GM19328 (cell line): ENCODE results near the gene ZFR.
A peak's percentile ranks its signal among the peaks of the same experiment; 100 is the strongest.
"Not testable (repeated sequence)": the region's sequence is repeated elsewhere in the genome, so short reads cannot be mapped to it uniquely, and the experiment has no call there.

ENCODE experiments used
- ATAC-seq: cut with Tn5 transposase; IDR thresholded peaks from one replicate; pipeline ENCODE4 v1.9.1; 2021; ENCODE audit warnings: mild to moderate bottlenecking, moderate library complexity; ENCODE audit not compliant: unreplicated experiment

Gene ZFR

DNA sequence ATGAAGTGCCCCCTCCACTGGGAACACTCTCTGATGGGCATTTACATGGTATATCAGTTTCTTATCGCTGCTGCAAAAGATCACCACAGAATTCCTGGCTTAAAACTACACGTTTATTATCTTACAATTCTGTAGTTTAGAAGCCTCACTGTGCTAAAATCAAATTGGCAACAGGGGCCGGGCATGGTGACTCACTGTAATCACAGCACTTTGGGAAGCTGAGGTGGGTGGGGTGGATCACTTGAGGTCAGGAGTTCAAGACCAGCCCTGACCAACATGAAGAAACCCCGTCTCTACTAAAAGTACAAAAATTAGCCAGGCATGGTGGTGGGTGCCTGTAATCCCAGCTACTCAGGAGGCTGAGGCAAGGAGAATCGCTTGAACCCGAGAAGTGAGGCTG is 7.8 kb upstream of the ZFR start:
- ATAC-seq = not testable (repeated sequence)

DNA sequence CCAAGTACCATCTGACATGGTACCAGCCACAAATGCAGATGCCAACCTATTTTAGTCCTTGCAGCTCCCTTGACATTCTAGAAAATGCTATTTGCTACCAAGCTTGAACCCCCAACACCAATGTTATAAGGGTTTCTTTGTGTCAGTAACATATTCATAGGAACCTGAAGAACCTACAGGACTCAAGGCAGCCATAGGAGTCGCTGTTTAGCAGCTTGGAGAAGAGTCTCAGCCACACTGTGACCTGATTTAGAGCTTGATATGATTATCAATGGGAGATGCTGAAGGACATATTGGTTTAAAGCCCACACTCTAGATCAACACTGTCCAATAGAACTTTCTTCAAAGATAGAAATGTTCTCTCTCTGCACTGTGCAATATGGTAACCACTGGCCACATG is 6.4 kb upstream of the ZFR start:
- ATAC-seq = no peak

- ATAC-seq = no peak
Measured at GRCh38 chr5:32449262-32449661, 4.7 kb upstream of the ZFR start.

GRCh38 chr5:32446630-32447029 is 2.1 kb upstream of the ZFR start:
- no peak for ATAC-seq

- no peak for ATAC-seq
Measured at GRCh38 chr5:32445831-32446614, 1.5 kb upstream of the ZFR start.

- ATAC-seq = no peak
Measured at GRCh38 chr5:32445287-32445758, 783 bp upstream of the ZFR start.

GRCh38 chr5:32443541-32444430 is 754 bp downstream of the ZFR start:
- peak; percentile 46 for ATAC-seq

- no peak for ATAC-seq
Measured at GRCh38 chr5:32443145-32443540, 1.4 kb downstream of the ZFR start.

DNA sequence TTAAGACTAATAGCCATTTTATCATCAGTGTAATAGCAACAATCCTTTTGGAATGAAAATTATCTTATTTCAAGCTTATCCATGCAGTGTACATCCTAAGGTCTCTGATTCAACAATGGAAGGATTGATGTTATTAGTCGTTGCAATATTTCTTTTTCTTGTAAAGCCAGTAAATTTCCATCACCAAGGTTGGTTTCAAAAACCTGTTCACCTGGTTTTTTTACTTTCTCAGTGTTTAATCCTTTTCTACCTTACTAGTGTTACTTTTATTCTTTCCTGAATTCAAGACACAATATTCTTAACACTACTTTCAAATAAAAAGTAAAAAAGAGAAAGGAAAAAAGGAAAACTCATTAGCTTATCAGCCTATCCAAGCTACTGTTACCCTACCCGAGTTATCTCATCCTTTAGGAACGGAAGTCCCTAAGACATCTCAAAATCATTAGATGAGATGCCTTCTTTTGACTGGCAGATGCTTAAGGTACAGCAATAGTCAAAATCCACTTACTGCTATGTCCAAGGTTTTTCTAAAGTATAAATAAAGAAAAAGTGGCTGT is 5.4 kb downstream of the ZFR start:
- ATAC-seq = no peak

GRCh38 chr5:32436553-32437242 is 7.8 kb downstream of the ZFR start:
- ATAC-seq = no peak

- no peak for ATAC-seq
Measured at GRCh38 chr5:32435383-32435782, 9.2 kb downstream of the ZFR start.

DNA sequence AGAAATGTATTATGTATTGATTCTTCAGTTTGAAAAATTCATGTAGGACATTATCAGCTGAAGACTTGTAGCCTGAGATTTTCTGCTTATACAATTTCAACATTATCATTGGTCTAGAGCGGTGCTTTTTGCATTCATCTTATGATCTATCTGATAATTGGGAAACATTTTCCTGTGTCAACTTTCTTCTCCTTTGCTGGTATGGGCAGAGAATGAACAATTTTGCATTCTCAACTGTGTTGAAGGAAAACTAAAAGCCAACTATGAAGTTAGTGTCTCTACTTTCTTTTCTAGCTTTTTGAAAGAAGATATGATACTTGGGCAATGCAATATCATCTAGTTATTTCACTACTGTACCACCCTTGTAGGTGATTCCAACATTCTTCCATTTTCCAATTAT is 10.3 kb downstream of the ZFR start:
- ATAC-seq = no peak

- ATAC-seq = no peak
Measured at GRCh38 chr5:32432633-32433032, 11.9 kb downstream of the ZFR start.

DNA sequence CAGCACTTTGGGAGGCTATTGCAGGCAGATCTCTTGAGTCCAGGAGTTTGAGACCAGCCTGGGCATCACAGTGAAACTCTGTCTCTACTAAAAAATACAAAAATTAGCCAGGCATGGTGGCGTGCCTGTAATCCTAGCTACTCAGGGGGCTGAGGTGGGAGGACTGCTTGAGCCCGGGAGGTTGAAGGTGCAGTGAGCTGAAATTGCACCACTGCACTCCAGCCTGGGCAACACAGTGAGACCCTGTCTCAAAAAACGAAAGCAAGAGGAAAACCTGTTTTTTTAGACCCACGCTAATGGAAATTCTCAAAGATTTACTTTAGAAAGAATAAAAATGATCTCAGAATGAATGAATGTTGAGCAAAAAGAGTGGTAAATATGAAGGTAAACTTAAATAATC is 13.7 kb downstream of the ZFR start:
- ATAC-seq = not testable (repeated sequence)

GRCh38 chr5:32428426-32428825 is 16.1 kb downstream of the ZFR start:
- ATAC-seq = no peak

GRCh38 chr5:32426440-32427151 is 17.9 kb downstream of the ZFR start:
- no peak for ATAC-seq

- ATAC-seq = no peak
Measured at GRCh38 chr5:32422697-32423096, 21.8 kb downstream of the ZFR start.

DNA sequence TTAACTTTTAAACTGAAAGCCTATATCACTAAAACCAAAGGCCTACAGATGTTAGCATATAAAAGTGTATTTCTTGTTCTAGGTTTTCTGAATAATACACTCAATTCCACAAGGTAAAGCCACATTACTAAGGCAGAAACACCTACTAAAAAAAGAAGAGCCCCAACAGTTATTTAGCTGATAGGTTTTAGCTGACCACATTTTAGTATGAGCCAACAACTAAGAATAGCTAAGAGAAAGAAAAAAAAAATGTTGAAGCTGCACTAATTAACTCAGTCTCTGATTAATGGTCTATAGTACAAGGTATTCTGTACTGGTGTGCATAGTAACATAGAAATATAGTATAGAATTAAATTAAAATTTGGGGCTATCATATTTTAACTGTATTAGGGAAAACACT is 23.5 kb downstream of the ZFR start:
- ATAC-seq = no peak

GRCh38 chr5:32420506-32420905 is 24.0 kb downstream of the ZFR start:
- no peak for ATAC-seq

- no peak for ATAC-seq
Measured at GRCh38 chr5:32419791-32420190, 24.7 kb downstream of the ZFR start.
